HCT116 (cell line): Measurements from ENCODE around the gene TSC22D1.

ENCODE experiments used
- CEBPB ChIP-seq: IDR thresholded peaks from 2 replicates; pipeline ENCODE4 v1.6.1; 2012; ENCODE audit warnings: low read depth
- EZH2phosphoT487 ChIP-seq: fragments of 200-600 bp; IDR thresholded peaks from 2 replicates; pipeline ENCODE4 v1.6.1; 2018; ENCODE audit warnings: antibody characterized with exemption, borderline replicate concordance
- TF ChIP-seq, protein P1 (sequence below), 3 experiments: fragments of 200-600 bp in 1 of 3; sonication (generic) in 1 of 3; IDR thresholded peaks in 2 of 3; conservative IDR thresholded peaks in 1 of 3; 2 replicates each; pipeline ENCODE4 v1.5.1; 2012 to 2017; ENCODE audit warnings: low read depth in 2 of 3, low read length in 2 of 3, antibody characterized with exemption in 1 of 3, borderline replicate concordance in 1 of 3, control low read depth in 1 of 3, mild to moderate bottlenecking in 1 of 3, mixed read lengths in 1 of 3, mixed run types in 1 of 3, moderate library complexity in 1 of 3; ENCODE audit not compliant: insufficient read depth in 1 of 3

DNA sequence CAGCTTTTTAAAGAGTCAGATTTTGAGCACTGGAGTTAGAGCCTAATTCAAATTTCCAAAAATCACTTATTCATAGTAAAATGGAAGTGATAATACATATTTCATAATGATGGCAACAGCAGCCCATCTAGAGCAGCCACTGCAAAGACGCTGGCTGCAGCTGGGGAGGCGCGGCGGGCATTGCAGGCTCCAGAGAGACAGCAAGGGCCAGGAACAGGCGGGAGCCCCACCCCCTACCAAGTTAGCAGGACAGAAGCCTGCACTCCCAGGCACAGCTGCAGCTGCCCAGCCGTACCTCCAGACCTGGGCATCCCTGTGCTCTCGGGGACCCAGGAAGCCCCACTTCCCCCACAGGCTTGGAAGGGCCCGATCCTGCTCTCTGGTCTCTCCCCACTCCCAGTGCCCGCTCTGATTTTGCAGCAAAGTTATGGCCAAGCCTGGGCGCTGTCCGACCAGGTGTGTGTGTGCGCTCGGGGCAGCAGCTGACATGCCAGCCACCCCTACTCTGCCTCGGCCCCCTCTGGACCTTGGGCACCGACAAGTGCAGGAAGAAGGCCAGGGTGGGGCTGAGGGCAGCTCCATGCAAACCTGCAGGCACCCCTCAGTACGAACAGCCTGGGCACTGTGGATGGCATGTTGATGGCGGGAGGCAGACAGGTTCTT lies 117.7 kb downstream of the TSC22D1 start:
- TF ChIP-seq, protein P1, sequence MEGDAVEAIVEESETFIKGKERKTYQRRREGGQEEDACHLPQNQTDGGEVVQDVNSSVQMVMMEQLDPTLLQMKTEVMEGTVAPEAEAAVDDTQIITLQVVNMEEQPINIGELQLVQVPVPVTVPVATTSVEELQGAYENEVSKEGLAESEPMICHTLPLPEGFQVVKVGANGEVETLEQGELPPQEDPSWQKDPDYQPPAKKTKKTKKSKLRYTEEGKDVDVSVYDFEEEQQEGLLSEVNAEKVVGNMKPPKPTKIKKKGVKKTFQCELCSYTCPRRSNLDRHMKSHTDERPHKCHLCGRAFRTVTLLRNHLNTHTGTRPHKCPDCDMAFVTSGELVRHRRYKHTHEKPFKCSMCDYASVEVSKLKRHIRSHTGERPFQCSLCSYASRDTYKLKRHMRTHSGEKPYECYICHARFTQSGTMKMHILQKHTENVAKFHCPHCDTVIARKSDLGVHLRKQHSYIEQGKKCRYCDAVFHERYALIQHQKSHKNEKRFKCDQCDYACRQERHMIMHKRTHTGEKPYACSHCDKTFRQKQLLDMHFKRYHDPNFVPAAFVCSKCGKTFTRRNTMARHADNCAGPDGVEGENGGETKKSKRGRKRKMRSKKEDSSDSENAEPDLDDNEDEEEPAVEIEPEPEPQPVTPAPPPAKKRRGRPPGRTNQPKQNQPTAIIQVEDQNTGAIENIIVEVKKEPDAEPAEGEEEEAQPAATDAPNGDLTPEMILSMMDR (IDR thresholded peaks at IDR 0.05 in 2 of 3, conservative IDR thresholded peaks at IDR 0.05 in 1 of 3; ENCODE audit: borderline replicate concordance in 1 of 3, insufficient read depth in 1 of 3, low read depth in 2 of 3, low read length in 2 of 3), result no peak
- TF ChIP-seq EZH2phosphoT487, result no peak
- no peak for TF ChIP-seq CEBPB
